Activated naive CD4-positive, alpha-beta T cell treated with anti-CD3 and anti-CD28 coated beads for 36 hours (primary cell): ENCODE data around the gene STK36. TPM values are rescaled to one million over a fixed set of nuclear protein-coding genes. Genes with fewer than 3 reads are reported as not detected.

Source experiments
- CTCF ChIA-PET: fragments of 350-600 bp; sonication (Branson Sonifier 250); formaldehyde crosslinking; loops from one replicate; lab custom pipeline; 2021; ENCODE audit warnings: antibody characterized with exemption; lab: Charles Lee
- DNase-seq: peaks from one replicate; pipeline ENCODE4 v3.0.0-alpha.2; 2020
- H3K27ac Mint-ChIP-seq: one replicate; pipeline ENCODE4 v1.8.0; 2021; ENCODE audit warnings: mild to moderate bottlenecking, mixed read lengths
- H3K27me3 Mint-ChIP-seq: one replicate; pipeline ENCODE4 v1.8.0; 2021; ENCODE audit warnings: low read depth, mixed read lengths
- H3K36me3 Mint-ChIP-seq: one replicate; pipeline ENCODE4 v1.8.0; 2021; ENCODE audit warnings: low read depth, mixed read lengths
- H3K4me1 Mint-ChIP-seq: one replicate; pipeline ENCODE4 v1.8.0; 2021; ENCODE audit warnings: low read depth, mixed read lengths
- H3K4me3 Mint-ChIP-seq: one replicate; pipeline ENCODE4 v1.8.0; 2021; ENCODE audit warnings: mild to moderate bottlenecking, moderate library complexity, mixed read lengths
- H3K9me3 Mint-ChIP-seq: one replicate; pipeline ENCODE4 v1.8.0; 2021; ENCODE audit warnings: mixed read lengths
- intact Hi-C: fragments of 100-400 bp; cut with micrococcal nuclease; formaldehyde crosslinking; loops from one replicate; pipeline ENCODE4 v1.15.1; 2023
- total RNA-seq, 2 experiments: library from RNA; stranded (reverse); gene quantifications; one replicate each; pipeline ENCODE4 v1.2.3, GENCODE V29; 2021

Gene STK36, protein sequence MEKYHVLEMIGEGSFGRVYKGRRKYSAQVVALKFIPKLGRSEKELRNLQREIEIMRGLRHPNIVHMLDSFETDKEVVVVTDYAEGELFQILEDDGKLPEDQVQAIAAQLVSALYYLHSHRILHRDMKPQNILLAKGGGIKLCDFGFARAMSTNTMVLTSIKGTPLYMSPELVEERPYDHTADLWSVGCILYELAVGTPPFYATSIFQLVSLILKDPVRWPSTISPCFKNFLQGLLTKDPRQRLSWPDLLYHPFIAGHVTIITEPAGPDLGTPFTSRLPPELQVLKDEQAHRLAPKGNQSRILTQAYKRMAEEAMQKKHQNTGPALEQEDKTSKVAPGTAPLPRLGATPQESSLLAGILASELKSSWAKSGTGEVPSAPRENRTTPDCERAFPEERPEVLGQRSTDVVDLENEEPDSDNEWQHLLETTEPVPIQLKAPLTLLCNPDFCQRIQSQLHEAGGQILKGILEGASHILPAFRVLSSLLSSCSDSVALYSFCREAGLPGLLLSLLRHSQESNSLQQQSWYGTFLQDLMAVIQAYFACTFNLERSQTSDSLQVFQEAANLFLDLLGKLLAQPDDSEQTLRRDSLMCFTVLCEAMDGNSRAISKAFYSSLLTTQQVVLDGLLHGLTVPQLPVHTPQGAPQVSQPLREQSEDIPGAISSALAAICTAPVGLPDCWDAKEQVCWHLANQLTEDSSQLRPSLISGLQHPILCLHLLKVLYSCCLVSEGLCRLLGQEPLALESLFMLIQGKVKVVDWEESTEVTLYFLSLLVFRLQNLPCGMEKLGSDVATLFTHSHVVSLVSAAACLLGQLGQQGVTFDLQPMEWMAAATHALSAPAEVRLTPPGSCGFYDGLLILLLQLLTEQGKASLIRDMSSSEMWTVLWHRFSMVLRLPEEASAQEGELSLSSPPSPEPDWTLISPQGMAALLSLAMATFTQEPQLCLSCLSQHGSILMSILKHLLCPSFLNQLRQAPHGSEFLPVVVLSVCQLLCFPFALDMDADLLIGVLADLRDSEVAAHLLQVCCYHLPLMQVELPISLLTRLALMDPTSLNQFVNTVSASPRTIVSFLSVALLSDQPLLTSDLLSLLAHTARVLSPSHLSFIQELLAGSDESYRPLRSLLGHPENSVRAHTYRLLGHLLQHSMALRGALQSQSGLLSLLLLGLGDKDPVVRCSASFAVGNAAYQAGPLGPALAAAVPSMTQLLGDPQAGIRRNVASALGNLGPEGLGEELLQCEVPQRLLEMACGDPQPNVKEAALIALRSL (N-terminal part only)
- total RNA-seq, result 10 to 100 TPM; 14.7 to 15.1 TPM

DNA sequence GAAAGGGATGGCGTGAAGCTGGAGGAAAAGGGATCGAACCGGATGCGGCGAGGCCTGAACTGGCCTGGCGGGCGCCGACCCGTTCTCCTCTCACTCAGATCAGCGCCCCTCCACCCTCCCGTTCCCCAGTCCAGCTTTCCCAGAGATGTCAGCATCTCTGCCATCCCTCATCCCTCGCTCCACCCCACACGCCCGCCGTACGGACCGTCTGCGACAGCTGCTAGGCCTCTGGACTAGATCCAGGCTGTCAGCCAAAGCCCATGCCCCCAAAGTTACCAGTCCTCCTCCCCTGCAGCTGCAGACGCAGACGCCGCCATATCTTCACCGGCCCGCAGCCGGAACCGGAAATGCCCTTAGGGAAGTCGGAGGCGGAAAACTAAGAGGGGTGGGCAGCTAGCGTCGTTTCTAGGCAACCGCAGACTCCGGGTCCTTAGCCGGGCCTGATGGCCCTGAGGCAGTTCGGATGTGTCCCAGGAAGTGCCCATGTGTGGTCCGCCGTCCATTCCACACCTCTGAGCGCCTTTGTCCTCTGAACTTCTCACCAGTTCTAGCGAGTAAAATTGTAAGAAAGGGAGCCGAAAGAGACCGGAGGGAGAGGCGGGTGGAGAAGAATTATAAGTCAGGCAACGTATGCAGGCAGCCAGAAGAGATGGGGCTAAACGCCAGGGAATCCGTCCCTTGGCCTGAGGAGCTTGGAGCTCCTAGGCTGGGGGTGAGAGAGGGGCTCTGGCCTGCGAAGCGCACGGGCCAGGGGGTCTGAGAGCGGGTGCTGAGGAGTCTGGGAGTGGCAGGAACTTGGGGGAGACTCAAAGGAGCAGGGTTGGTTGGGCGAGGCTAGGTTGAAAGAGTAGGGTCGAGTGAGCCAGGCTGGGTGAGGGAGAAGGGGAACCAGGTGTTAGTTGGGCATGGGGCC is at the start of gene STK36, which contains the start of gene RNF25:
Gene STK36 (plus strand): TSS at position 433 of the 913 bp plus-strand sequence. CDS start 744 bp downstream, outside the sequence.
Gene RNF25 (minus strand): TSS at position 349 of the 913 bp plus-strand sequence. CDS start 32 bp downstream, at position 317.
- intact Hi-C loops, result loop anchor here (1.0 to 5.0 kb wide), 6 partner anchors 13 to 575 kb away; partner anchors contain the start of genes AAMP, BCS1L, CNOT9 and GLB1L
- H3K9me3 Mint-ChIP-seq, result no peaks in the 10 kb centered on the region
- H3K27ac Mint-ChIP-seq, result peak within 1 kb of the TSS; percentile 90
- H3K4me1 Mint-ChIP-seq, result peaks cover 22% of the 10 kb centered on the region
- DNase-seq, result peak; percentile 86
- no peaks in the 10 kb centered on the region for H3K27me3 Mint-ChIP-seq
- H3K4me3 Mint-ChIP-seq, result peak within 1 kb of the TSS; percentile 98
- CTCF ChIA-PET, result interaction anchor here (0.5 to 2.8 kb wide), 11 partner anchors 9 to 721 kb away, joined by 3 to 16 read pairs (median 4); partner anchors contain the start of genes BCS1L, TTLL4 and ZNF142
- peaks cover 13% of the 10 kb centered on the region for H3K36me3 Mint-ChIP-seq

DNA sequence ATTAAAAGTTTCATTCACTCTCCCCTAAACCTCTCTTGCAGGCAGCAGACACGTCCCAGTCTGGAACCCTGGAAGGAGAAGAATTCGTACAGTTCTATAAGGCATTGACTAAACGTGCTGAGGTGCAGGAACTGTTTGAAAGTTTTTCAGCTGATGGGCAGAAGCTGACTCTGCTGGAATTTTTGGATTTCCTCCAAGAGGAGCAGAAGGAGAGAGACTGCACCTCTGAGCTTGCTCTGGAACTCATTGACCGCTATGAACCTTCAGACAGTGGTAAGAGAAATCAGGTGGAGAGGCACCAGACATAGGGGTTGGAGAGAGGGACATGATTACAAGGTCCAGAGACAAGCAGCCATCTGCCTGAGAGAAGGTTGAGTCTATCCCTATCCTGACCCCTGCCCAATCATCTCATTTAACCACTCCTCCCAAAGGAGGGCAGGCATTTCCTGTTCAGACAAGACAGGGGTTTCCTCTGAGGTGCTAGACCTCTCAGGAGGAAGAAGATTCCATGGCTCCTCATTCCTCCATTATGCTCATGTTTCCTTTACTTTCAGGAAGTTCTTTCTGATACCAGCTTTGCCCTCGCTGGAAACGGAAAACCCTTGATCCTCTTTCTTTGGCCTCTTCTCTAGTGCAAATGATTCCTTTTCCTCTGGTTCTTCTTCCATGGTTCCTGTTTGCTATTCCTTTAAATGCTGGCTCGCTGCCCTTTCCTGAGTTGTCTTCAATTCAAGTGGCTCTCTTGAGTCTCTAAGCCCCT is 49.1 kb upstream of the STK36 start:
- H3K4me1 Mint-ChIP-seq, result no peaks in the 10 kb centered on the region
- CTCF ChIA-PET, result no interaction called here
- no peak overlapping the region for H3K27ac Mint-ChIP-seq
- H3K4me3 Mint-ChIP-seq, result no peak overlapping the region
- no peak for DNase-seq
- intact Hi-C loops, result no loop called here
- no peaks in the 10 kb centered on the region for H3K36me3 Mint-ChIP-seq
- no peaks in the 10 kb centered on the region for H3K9me3 Mint-ChIP-seq
- no peaks in the 10 kb centered on the region for H3K27me3 Mint-ChIP-seq

DNA sequence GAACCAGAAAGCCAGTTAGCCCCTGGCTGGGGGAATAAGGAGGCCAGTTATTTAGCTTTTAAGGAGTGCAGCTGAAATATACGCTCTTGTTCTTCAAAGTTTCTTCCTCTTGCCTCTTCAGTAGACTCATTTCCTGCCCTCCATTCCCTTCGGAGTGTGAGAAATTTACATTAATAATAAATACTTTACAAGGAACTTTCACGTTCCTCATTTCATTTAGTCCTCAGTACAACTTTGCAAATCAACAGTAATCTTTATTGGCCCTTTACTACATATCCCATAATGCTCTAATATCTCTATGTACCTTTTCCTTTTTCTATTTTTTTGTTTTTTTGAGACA is 48.5 kb upstream of the STK36 start:
- no peak for DNase-seq
- H3K4me1 Mint-ChIP-seq, result no peaks in the 10 kb centered on the region
- no peaks in the 10 kb centered on the region for H3K36me3 Mint-ChIP-seq
- no peak overlapping the region for H3K27ac Mint-ChIP-seq
- H3K4me3 Mint-ChIP-seq, result no peak overlapping the region
- CTCF ChIA-PET, result no interaction called here
- no peaks in the 10 kb centered on the region for H3K9me3 Mint-ChIP-seq
- H3K27me3 Mint-ChIP-seq, result no peaks in the 10 kb centered on the region
- intact Hi-C loops, result no loop called here

DNA sequence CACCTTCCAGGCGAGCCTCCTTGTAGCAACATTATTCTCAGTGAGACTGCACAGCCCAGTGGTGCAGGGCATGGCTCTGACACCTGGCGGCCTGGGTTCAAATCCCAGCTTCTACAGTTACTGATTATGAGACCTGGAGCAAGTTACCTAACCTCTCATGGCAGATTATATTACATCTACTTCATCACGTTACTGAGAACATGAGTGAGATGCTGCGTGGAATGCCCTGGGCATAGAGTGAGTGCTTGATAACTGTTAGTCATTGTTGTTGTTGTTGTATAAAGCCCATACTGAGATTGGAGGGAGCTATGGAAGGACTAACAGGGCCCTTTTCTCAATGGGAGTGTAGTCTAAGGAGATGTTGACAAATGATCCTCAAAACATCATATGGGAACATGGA is 45.5 kb upstream of the STK36 start:
- intact Hi-C loops, result no loop called here
- Mint-ChIP-seq H3K36me3 (no peaks in the 10 kb centered on the region), H3K9me3 (no peaks in the 10 kb centered on the region), H3K4me1 (no peaks in the 10 kb centered on the region), H3K4me3 (no peak overlapping the region), H3K27ac (no peak overlapping the region), H3K27me3 (no peaks in the 10 kb centered on the region)
- DNase-seq, result no peak
- CTCF ChIA-PET, result interaction anchor here (0.7 kb wide), 1 partner anchor 184 kb away, joined by 3 read pairs; no protein-coding TSS in a partner anchor

DNA sequence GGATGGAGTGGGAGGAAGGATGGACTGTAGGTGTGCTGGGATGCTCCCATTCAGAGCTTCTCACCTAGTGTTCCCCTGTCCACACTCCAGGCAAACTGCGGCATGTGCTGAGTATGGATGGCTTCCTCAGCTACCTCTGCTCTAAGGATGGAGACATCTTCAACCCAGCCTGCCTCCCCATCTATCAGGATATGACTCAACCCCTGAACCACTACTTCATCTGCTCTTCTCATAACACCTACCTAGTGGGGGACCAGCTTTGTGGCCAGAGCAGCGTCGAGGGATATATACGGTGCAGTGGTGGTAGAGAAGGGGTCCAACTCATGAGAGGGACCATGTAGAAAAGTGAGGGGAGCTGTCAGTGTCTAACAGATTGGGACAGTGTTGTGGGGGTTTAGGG is 43.9 kb upstream of the STK36 start:
- no peaks in the 10 kb centered on the region for H3K36me3 Mint-ChIP-seq
- no peak for DNase-seq
- H3K4me3 Mint-ChIP-seq, result no peak overlapping the region
- H3K9me3 Mint-ChIP-seq, result no peaks in the 10 kb centered on the region
- intact Hi-C loops, result no loop called here
- H3K27ac Mint-ChIP-seq, result no peak overlapping the region
- CTCF ChIA-PET, result interaction anchor here (1.4 to 1.8 kb wide), 4 partner anchors 12 to 31 kb away, joined by 3 to 7 read pairs (median 4); partner anchors contain the start of genes BCS1L and ZNF142
- H3K4me1 Mint-ChIP-seq, result no peaks in the 10 kb centered on the region
- H3K27me3 Mint-ChIP-seq, result no peaks in the 10 kb centered on the region

DNA sequence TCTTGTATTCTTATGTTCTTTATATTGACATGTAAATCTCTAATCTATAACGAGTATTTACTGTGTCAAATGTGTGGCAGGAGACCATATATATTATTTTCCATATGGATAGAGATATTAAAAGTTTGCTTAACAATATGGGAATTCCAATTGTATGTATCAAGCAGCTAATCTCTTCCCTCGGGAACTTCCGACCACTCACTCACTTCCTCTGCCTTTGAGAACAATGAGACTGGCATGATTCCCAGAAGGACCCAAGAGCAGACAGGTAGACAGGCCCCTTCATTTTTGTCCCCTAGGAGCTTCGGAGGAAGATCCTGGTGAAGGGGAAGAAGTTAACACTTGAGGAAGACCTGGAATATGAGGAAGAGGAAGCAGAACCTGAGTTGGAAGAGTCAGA is 40.0 kb upstream of the STK36 start:
- CTCF ChIA-PET, result interaction anchor here (0.6 kb wide), 1 partner anchor 119 kb away, joined by 7 read pairs; no protein-coding TSS in a partner anchor
- intact Hi-C loops, result no loop called here
- H3K27ac Mint-ChIP-seq, result no peak overlapping the region

DNA sequence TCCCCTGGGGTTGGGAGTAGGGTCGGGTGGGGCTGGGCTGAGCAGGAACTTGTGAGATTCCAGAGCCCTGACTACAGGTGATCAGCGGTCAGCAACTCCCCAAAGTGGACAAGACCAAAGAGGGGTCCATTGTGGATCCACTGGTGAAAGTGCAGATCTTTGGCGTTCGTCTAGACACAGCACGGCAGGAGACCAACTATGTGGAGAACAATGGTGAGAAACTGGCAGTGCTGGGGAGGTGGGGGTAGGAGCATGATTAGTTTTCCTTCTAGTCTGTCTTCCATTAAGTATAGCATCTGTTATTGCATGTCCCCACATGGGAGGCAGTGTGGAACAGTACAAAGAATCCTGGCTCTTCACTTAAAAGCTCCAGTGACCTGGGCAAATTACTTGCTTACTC is 36.2 kb upstream of the STK36 start:
- Mint-ChIP-seq H3K4me3 (no peak overlapping the region), H3K27ac (no peak overlapping the region), H3K27me3 (no peaks in the 10 kb centered on the region), H3K9me3 (no peaks in the 10 kb centered on the region), H3K36me3 (peaks cover 41% of the 10 kb centered on the region), H3K4me1 (no peaks in the 10 kb centered on the region)
- intact Hi-C loops, result no loop called here
- CTCF ChIA-PET, result no interaction called here
- no peak for DNase-seq

More for the DNA sequence above, 40.0 kb upstream of the STK36 start:
- Mint-ChIP-seq H3K27me3 (no peaks in the 10 kb centered on the region), H3K36me3 (peaks cover 22% of the 10 kb centered on the region), H3K4me3 (no peak overlapping the region), H3K4me1 (no peaks in the 10 kb centered on the region), H3K9me3 (no peaks in the 10 kb centered on the region)
- no peak for DNase-seq

DNA sequence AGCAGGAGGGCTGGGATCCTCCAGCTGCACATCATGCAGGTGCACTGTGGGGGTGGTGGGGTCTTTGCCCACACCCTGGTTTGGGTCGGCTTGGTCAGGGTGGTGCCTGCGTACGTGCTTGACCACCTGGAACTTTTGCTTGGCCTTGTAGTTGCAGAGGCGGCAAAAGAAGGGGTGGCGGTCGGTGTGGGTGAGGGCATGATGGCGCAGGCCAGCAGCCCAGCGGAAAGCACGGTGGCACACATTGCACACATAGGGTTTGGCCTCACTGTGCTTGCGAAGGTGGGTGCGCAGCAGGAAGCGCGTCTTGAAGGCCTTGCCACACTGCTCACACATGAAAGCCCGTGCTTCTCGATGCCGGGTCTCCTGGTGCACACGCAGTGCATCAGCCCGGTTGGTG is 33.5 kb upstream of the STK36 start:
- Mint-ChIP-seq H3K36me3 (peaks cover 48% of the 10 kb centered on the region), H3K27ac (no peak overlapping the region), H3K4me3 (no peak overlapping the region), H3K9me3 (no peaks in the 10 kb centered on the region), H3K4me1 (no peaks in the 10 kb centered on the region), H3K27me3 (no peaks in the 10 kb centered on the region)
- CTCF ChIA-PET, result no interaction called here
- intact Hi-C loops, result no loop called here
- no peak for DNase-seq

DNA sequence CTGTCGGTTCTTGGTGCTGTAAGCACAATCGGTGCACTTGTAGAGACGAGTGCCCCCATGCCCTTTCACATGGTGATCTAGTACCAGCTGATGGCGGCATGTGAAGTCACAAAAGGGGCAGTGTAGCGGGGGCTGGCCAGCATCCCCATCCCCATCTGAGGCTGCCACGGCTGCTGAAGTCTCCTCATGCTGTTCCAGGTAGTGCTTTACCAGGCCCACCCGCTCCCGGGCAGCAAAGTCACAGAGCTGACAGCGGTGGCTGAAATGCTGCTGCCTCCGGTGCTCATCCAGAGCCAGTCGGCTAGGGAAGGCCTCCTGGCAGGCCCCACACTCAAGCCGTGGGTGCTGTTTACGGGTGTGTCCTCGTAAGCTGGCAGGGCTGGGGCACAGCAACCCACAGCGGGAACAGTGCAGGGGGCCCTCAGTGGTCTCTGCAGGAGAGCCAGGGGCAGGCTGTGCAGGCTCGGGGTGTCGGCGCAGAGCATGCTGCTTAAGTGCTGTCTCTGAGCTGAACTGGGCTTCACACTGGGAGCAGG is 29.7 kb upstream of the STK36 start:
- no peak overlapping the region for H3K27ac Mint-ChIP-seq
- intact Hi-C loops, result no loop called here

DNA sequence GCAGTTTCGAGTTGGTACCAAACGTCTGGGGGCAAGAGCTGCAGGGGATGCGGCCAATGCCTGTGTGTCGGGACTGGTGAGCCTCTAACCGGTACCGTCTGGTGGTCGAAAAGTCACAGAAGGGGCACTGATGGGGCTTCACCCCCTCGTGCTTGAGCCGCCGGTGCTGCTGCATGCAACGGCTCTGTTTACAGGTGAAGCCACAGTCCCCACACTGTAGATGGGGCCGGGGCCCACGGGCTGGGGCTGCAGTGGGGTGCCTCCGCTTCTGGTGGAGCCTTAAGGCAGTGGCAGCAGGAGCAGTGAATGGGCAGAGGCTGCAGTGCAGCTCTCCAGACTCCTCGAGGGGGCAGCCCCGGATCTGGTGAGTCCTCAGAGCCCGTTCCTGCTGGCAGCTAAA is 29.1 kb upstream of the STK36 start:
- Mint-ChIP-seq H3K9me3 (no peaks in the 10 kb centered on the region), H3K27me3 (no peaks in the 10 kb centered on the region), H3K4me1 (no peaks in the 10 kb centered on the region), H3K4me3 (no peak overlapping the region), H3K36me3 (peaks cover 41% of the 10 kb centered on the region), H3K27ac (no peak overlapping the region)
- DNase-seq, result no peak
- CTCF ChIA-PET, result interaction anchor here (2.0 kb wide), 1 partner anchor 9 kb away, joined by 5 read pairs; no protein-coding TSS in a partner anchor
- intact Hi-C loops, result no loop called here

More for the DNA sequence above, 29.7 kb upstream of the STK36 start:
- no peak overlapping the region for H3K4me3 Mint-ChIP-seq
- no peak for DNase-seq
- no peaks in the 10 kb centered on the region for H3K9me3 Mint-ChIP-seq
- H3K27me3 Mint-ChIP-seq, result no peaks in the 10 kb centered on the region
- CTCF ChIA-PET, result interaction anchor here (0.9 to 2.0 kb wide), 2 partner anchors 10 to 208 kb away, joined by 3 to 5 read pairs; no protein-coding TSS in a partner anchor
- H3K4me1 Mint-ChIP-seq, result no peaks in the 10 kb centered on the region
- peaks cover 39% of the 10 kb centered on the region for H3K36me3 Mint-ChIP-seq
